ENCODE measurements around the gene MAPK8IP1. TPM values are rescaled to one million over a fixed set of nuclear protein-coding genes. Genes with fewer than 3 reads are reported as not detected.

MAPK8IP1 gene
- total and polyA plus RNA-seq, 12 donors = 2.6 to 8.0 (median 6.5) TPM

GRCh38 chr11:45948356-45948755 lies 62.9 kb downstream of the MAPK8IP1 start:
- DNase-seq (no peak), ATAC-seq (no peak)
- Histone ChIP-seq H3K27ac (no peak overlapping the region), H3K27me3 (no peaks in the 10 kb centered on the region), H3K36me3 (peaks cover 0 to 100% (median 49%) of the 10 kb centered on the region in 9 donors), H3K9me3 (no peaks in the 10 kb centered on the region), H3K4me3 (no peak overlapping the region), H3K4me1 (peaks cover 0 to 9% (median 0%) of the 10 kb centered on the region in 9 donors)
- intact Hi-C loops (cut with DNase I) = no loop called here
- 91 to 94% methylated on average over 3 of the region's 3 CpGs for WGBS, 2 donors
- no peak for TF ChIP-seq CTCF (IDR thresholded peaks at IDR 0.05)

- ATAC-seq (peak in 2 of 8 donors; percentile 16 to 38), DNase-seq (no peak)
- Histone ChIP-seq H3K27ac (no peak overlapping the region), H3K4me3 (no peak overlapping the region), H3K36me3 (peaks cover 0 to 100% (median 51%) of the 10 kb centered on the region in 9 donors), H3K9me3 (no peaks in the 10 kb centered on the region), H3K4me1 (peaks cover 0 to 9% (median 0%) of the 10 kb centered on the region in 9 donors), H3K27me3 (no peaks in the 10 kb centered on the region)
- WGBS, 2 donors = 89 to 100% methylated on average over 1 of the region's 1 CpG
- TF ChIP-seq CTCF (IDR thresholded peaks at IDR 0.05) = no peak
- intact Hi-C loops (cut with DNase I) = no loop called here
Measured at GRCh38 chr11:45949992-45950407, 64.5 kb downstream of the MAPK8IP1 start.

Other genes starting within 250 kb of the MAPK8IP1 start
- 1 to 10 TPM in 9 of 10 donors, under 1 TPM in 1; 0.53 to 7.7 (median 1.5) TPM for gene CHST1, start 220.0 kb upstream of the MAPK8IP1 start, total RNA-seq
- 1 to 10 TPM; 2.5 to 5.2 TPM for gene CHST1, start 220.0 kb upstream of the MAPK8IP1 start, polyA plus RNA-seq
- 1 to 10 TPM; 4.5 to 9.6 (median 6.1) TPM for gene SLC35C1, start 80.5 kb upstream of the MAPK8IP1 start, total RNA-seq
- 10 to 100 TPM in 1 of 2 donors, 1 to 10 TPM in 1; 5.2 to 14.1 TPM for gene SLC35C1, start 80.5 kb upstream of the MAPK8IP1 start, polyA plus RNA-seq
- 100 to 1,000 TPM in 5 of 10 donors, 10 to 100 TPM in 5; 61.8 to 131 (median 98.0) TPM for gene CRY2, start 38.2 kb upstream of the MAPK8IP1 start, total RNA-seq
- gene CRY2, start 38.2 kb upstream of the MAPK8IP1 start, polyA plus RNA-seq = 10 to 100 TPM; 16.8 to 24.4 TPM
- gene FREY1, start 21.6 kb downstream of the MAPK8IP1 start, total RNA-seq = under 1 TPM in 3 of 10 donors, not detected in 7; 0.38 to 0.55 (median 0.39) TPM
- gene FREY1, start 21.6 kb downstream of the MAPK8IP1 start, polyA plus RNA-seq = under 1 TPM; 0.22 to 0.59 TPM
- gene PEX16, start 32.2 kb downstream of the MAPK8IP1 start, total RNA-seq = 10 to 100 TPM; 10.8 to 17.8 (median 13.6) TPM
- gene PEX16, start 32.2 kb downstream of the MAPK8IP1 start, polyA plus RNA-seq = 10 to 100 TPM; 20.1 to 25.4 TPM
- gene LARGE2, start 37.0 kb downstream of the MAPK8IP1 start, total RNA-seq = under 1 TPM in 1 of 10 donors, not detected in 9; 0.42 TPM
- under 1 TPM in 1 of 2 donors, not detected in 1; 0.23 TPM for gene LARGE2, start 37.0 kb downstream of the MAPK8IP1 start, polyA plus RNA-seq
- gene PHF21A, start 235.8 kb downstream of the MAPK8IP1 start, total RNA-seq = 10 to 100 TPM; 25.7 to 48.0 (median 38.1) TPM
- 10 to 100 TPM in 1 of 2 donors, 1 to 10 TPM in 1; 9.6 to 18.2 TPM for gene PHF21A, start 235.8 kb downstream of the MAPK8IP1 start, polyA plus RNA-seq

Measured in heart right ventricle (tissue), 16 donors.